Natural killer cell (primary cell): ENCODE data around the gene GPR156. TPM values are rescaled to one million over a fixed set of nuclear protein-coding genes. Genes with fewer than 3 reads are reported as not detected.

Source experiments
- ATAC-seq, 3 donors: fragments of 150-1000 bp in 2 of 3; fragments of 200-7000 bp in 1 of 3; cut with Tn5 transposase; 1 replicate in 1 of 3; 2 replicates in 2 of 3; pipeline ENCODE4 v1.10.0; 2021; ENCODE audit warnings: mild to moderate bottlenecking in 2 of 3, moderate library complexity in 2 of 3
- DNase-seq, 2 donors: peaks; one replicate each; pipeline versions ENCODE4 v3.0.0 to v3.0.0-alpha.2; 2013 to 2021; ENCODE audit warnings: mixed read lengths in 1 of 2
- H3K27ac ChIP-seq: one replicate; pipeline ENCODE4 v1.5.1; 2013; ENCODE audit warnings: mild to moderate bottlenecking, low read length
- H3K27me3 ChIP-seq: one replicate; pipeline ENCODE4 v1.6.1; 2013; ENCODE audit warnings: low read length; ENCODE audit not compliant: control insufficient read depth, insufficient read depth
- H3K36me3 ChIP-seq: one replicate; pipeline ENCODE4 v1.6.1; 2013; ENCODE audit warnings: low read length; ENCODE audit not compliant: control insufficient read depth, insufficient read depth
- H3K4me1 ChIP-seq: one replicate; pipeline ENCODE4 v1.6.1; 2013; ENCODE audit warnings: low read length; ENCODE audit not compliant: control insufficient read depth, insufficient read depth
- H3K4me3 ChIP-seq: one replicate; pipeline ENCODE4 v1.5.1; 2013; ENCODE audit warnings: low read length
- H3K9me3 ChIP-seq: one replicate; pipeline ENCODE4 v1.6.1; 2013; ENCODE audit warnings: low read length; ENCODE audit not compliant: control insufficient read depth, insufficient read depth
- H3K27ac Mint-ChIP-seq, 2 donors: one replicate each; pipeline ENCODE4 v1.8.0; 2022; ENCODE audit warnings: mild to moderate bottlenecking in 2 of 2, mixed read lengths in 2 of 2, moderate library complexity in 1 of 2
- H3K27me3 Mint-ChIP-seq, 2 donors: one replicate each; pipeline ENCODE4 v1.8.0; 2022; ENCODE audit warnings: low read depth in 2 of 2, mixed read lengths in 2 of 2
- H3K36me3 Mint-ChIP-seq: one replicate; pipeline ENCODE4 v1.8.0; 2022; ENCODE audit warnings: mixed read lengths
- H3K4me1 Mint-ChIP-seq, 2 donors: one replicate each; pipeline ENCODE4 v1.8.0; 2022; ENCODE audit warnings: mixed read lengths in 2 of 2
- H3K4me3 Mint-ChIP-seq: one replicate; pipeline ENCODE4 v1.8.0; 2022; ENCODE audit warnings: mild to moderate bottlenecking, moderate library complexity, mixed read lengths
- H3K9me3 Mint-ChIP-seq, 2 donors: one replicate each; pipeline ENCODE4 v1.8.0; 2022; ENCODE audit warnings: mixed read lengths in 2 of 2
- WGBS: methylation state at CpG from one replicate; pipeline ENCODE4 v1.1.7; 2013; ENCODE audit warnings: missing lambda C conversion rate; ENCODE audit not compliant: insufficient coverage; 5-methylcytosine and 5-hydroxymethylcytosine counted together
- intact Hi-C: fragments of 100-400 bp; cut with micrococcal nuclease; formaldehyde crosslinking; loops from one replicate; pipeline ENCODE4 v1.14.2; 2022
- total RNA-seq, 4 donors: library from RNA; stranded (reverse); fragments of 120-200 nt in 1 of 4; gene quantifications; one replicate each; pipeline versions ENCODE4 v1.2.3 to v1.2.4, GENCODE V29; 2013 to 2022
- TF ChIP-seq, protein P1 (sequence below): fragments of 200-600 bp; IDR thresholded peaks from one replicate; pipeline ENCODE4 v1.8.0; 2022; ENCODE audit warnings: antibody characterized with exemption

Gene GPR156
- total RNA-seq, 3 donors from 2014 or later (not counting 1 experiment from before 2014, with no cell fraction given), result 0.18 to 0.75 TPM; not detected in 1

DNA sequence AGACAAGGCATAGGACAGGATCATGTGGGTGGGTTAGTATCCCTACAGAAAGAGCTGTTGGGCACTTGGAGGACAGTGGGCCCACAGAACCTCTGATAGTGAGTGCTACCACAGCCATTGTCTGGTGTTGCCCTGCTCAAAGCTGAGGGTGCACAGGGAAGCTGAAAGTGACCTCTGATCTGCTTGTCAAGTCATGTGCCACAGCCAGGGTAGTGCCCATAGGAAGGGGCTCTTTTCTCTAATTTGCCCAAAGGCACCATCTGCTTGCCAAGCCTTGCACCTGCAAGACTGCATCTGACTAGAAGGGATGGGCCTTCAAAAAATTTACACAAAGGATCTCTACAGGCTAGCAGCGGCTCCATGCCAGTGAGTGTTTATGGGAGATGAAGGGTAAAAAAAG is 103.4 kb downstream of the GPR156 start:
- 100% methylated on average over 1 of the region's 1 CpG for WGBS
- TF ChIP-seq, protein P1, sequence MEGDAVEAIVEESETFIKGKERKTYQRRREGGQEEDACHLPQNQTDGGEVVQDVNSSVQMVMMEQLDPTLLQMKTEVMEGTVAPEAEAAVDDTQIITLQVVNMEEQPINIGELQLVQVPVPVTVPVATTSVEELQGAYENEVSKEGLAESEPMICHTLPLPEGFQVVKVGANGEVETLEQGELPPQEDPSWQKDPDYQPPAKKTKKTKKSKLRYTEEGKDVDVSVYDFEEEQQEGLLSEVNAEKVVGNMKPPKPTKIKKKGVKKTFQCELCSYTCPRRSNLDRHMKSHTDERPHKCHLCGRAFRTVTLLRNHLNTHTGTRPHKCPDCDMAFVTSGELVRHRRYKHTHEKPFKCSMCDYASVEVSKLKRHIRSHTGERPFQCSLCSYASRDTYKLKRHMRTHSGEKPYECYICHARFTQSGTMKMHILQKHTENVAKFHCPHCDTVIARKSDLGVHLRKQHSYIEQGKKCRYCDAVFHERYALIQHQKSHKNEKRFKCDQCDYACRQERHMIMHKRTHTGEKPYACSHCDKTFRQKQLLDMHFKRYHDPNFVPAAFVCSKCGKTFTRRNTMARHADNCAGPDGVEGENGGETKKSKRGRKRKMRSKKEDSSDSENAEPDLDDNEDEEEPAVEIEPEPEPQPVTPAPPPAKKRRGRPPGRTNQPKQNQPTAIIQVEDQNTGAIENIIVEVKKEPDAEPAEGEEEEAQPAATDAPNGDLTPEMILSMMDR, result no peak
- ATAC-seq, result no peak
- Histone ChIP-seq H3K27me3 (no peaks in the 10 kb centered on the region), H3K4me3 (no peak overlapping the region), H3K4me1 (no peaks in the 10 kb centered on the region), H3K36me3 (no peaks in the 10 kb centered on the region), H3K9me3 (no peaks in the 10 kb centered on the region), H3K27ac (no peak overlapping the region)
- Mint-ChIP-seq H3K27ac (no peak overlapping the region), H3K9me3 (no peaks in the 10 kb centered on the region), H3K4me3 (no peak overlapping the region), H3K36me3 (no peaks in the 10 kb centered on the region), H3K27me3 (peaks cover 11 to 16% of the 10 kb centered on the region in 2 donors), H3K4me1 (no peaks in the 10 kb centered on the region)
- intact Hi-C loops, result no loop called here
- peak in 1 of 2 donors; percentile 15 for DNase-seq

DNA sequence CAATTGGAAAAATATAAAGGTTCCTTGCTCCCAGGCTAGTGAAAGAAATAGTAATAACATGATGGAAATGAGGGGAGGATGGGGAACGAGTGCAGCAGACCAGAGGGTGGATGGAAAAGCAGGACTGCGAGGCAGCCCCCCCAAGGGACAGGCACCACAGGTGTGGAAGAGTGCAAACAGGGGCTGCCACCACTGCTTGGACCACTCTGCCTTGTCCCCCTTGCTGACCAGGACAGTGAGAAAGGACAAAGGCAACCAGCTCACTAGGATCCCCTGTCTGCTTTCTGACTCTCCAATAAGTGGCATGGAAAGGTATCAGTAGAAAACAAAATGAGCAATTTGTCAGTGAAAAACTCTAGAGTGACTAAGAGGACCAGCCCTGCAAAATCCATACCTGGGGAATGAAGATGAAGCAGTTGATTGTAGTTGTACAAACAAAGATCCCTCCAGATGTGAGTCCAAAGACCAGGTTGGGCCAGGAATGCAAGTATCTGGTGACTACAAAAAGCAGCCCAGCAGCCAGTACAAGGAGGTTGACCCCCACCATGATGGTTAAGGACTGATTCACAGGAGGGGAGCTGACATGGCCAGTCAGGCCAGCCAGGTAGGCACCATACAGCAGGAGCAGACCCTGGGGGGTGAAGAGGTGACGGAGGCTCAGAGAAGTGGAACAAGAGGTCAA is 104.2 kb downstream of the GPR156 start:
- intact Hi-C loops, result no loop called here
- no peaks in the 10 kb centered on the region for H3K27me3 ChIP-seq
- no peak overlapping the region for H3K4me3 Mint-ChIP-seq
- H3K27me3 Mint-ChIP-seq, result peaks cover 7 to 16% of the 10 kb centered on the region in 2 donors
- ATAC-seq (no peak), DNase-seq (no peak)
- H3K36me3 Mint-ChIP-seq, result no peaks in the 10 kb centered on the region
- H3K36me3 ChIP-seq, result no peaks in the 10 kb centered on the region
- H3K4me1 ChIP-seq, result no peaks in the 10 kb centered on the region
- TF ChIP-seq, protein P1, result no peak
- H3K4me1 Mint-ChIP-seq, result no peaks in the 10 kb centered on the region
- no peaks in the 10 kb centered on the region for H3K9me3 ChIP-seq
- no peak overlapping the region for H3K4me3 ChIP-seq
- no peak overlapping the region for H3K27ac Mint-ChIP-seq
- H3K9me3 Mint-ChIP-seq, result no peaks in the 10 kb centered on the region
- 77% methylated on average over 3 of the region's 3 CpGs for WGBS
- H3K27ac ChIP-seq, result no peak overlapping the region

DNA sequence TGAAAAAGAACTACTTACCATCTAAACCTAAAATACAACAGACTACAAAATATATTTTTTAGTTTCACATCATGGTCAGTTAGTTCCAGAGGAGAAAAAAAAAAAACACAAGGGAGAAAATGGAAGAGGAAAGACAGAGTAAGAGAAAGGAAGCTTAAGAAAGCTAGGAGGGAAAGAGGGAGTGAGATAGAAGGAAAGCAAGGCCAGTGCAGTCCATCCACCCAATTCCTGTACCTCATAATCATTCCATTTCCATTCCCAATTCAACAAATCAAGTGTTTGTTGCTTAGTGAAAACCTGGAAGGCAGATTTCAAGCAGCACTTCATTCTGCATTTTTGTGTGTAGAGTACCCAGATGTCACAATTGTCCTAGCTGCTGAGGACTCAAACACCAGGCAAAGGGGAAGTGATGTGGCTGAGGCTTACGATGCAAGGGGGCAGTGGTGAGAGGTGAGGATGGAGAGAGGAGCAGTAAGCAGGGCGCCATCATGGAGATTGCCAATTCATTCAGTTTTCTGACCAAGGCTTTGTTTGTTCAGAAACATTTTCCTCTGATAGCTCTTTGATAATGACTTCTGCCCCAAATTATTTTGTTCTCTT is 107.2 kb downstream of the GPR156 start:
- ATAC-seq, result no peak
- DNase-seq, result no peak

More for the DNA sequence above, 107.2 kb downstream of the GPR156 start:
- H3K4me1 Mint-ChIP-seq, result no peaks in the 10 kb centered on the region
- Histone ChIP-seq H3K27ac (no peak overlapping the region), H3K4me3 (no peak overlapping the region), H3K27me3 (no peaks in the 10 kb centered on the region), H3K4me1 (no peaks in the 10 kb centered on the region), H3K36me3 (no peaks in the 10 kb centered on the region), H3K9me3 (no peaks in the 10 kb centered on the region)
- no peaks in the 10 kb centered on the region for H3K36me3 Mint-ChIP-seq
- intact Hi-C loops, result no loop called here
- 61% methylated on average over 2 of the region's 2 CpGs for WGBS
- TF ChIP-seq, protein P1, result no peak
- no peak overlapping the region for H3K4me3 Mint-ChIP-seq
- H3K9me3 Mint-ChIP-seq, result no peaks in the 10 kb centered on the region
- no peak overlapping the region for H3K27ac Mint-ChIP-seq
- peaks cover 0 to 5% of the 10 kb centered on the region in 2 donors for H3K27me3 Mint-ChIP-seq
